ENCODE data around the gene ERCC6L2.

The ERCC6L2 gene

GRCh38 chr9:95985440-95986055 is 110.1 kb downstream of the ERCC6L2 start:
- no peak for TF ChIP-seq CTCF (IDR thresholded peaks at IDR 0.05; ENCODE audit: insufficient read depth, missing control alignments)

GRCh38 chr9:95989297-95989696 is 113.8 kb downstream of the ERCC6L2 start:
- DNase-seq (ENCODE audit: insufficient read length, low spot score) (no peak), FAIRE-seq (no peak)
- no peak for TF ChIP-seq CTCF (IDR thresholded peaks at IDR 0.05; ENCODE audit: insufficient read depth, missing control alignments)

More at GRCh38 chr9:95985440-95986055, 110.1 kb downstream of the ERCC6L2 start:
- DNase-seq (ENCODE audit: insufficient read length, low spot score) (no peak), FAIRE-seq (no peak)

GRCh38 chr9:95991326-95991725 is 115.8 kb downstream of the ERCC6L2 start:
- DNase-seq (ENCODE audit: insufficient read length, low spot score) (no peak), FAIRE-seq (no peak)
- no peak for TF ChIP-seq CTCF (IDR thresholded peaks at IDR 0.05; ENCODE audit: insufficient read depth, missing control alignments)

- DNase-seq (ENCODE audit: insufficient read length, low spot score) (no peak), FAIRE-seq (no peak)
- no peak for TF ChIP-seq CTCF (IDR thresholded peaks at IDR 0.05; ENCODE audit: insufficient read depth, missing control alignments)
Measured at GRCh38 chr9:95992536-95992935, 117.0 kb downstream of the ERCC6L2 start.

GRCh38 chr9:95993337-95993736 is 117.8 kb downstream of the ERCC6L2 start:
- DNase-seq (ENCODE audit: insufficient read length, low spot score) (no peak), FAIRE-seq (no peak)
- no peak for TF ChIP-seq CTCF (IDR thresholded peaks at IDR 0.05; ENCODE audit: insufficient read depth, missing control alignments)

- DNase-seq (ENCODE audit: insufficient read length, low spot score) (no peak), FAIRE-seq (no peak)
- TF ChIP-seq CTCF (IDR thresholded peaks at IDR 0.05; ENCODE audit: insufficient read depth, missing control alignments), result no peak
Measured at GRCh38 chr9:95999390-95999789, 123.9 kb downstream of the ERCC6L2 start.

GRCh38 chr9:96004379-96004778 is 128.9 kb downstream of the ERCC6L2 start:
- no peak for DNase-seq (ENCODE audit: insufficient read length, low spot score)
- FAIRE-seq, result no peak

More at GRCh38 chr9:96004379-96004778, 128.9 kb downstream of the ERCC6L2 start:
- TF ChIP-seq CTCF (IDR thresholded peaks at IDR 0.05; ENCODE audit: insufficient read depth, missing control alignments), result no peak
